GM18870 (cell line): Measurements from ENCODE around the gene CRIP3.

ENCODE experiments used
- ATAC-seq: cut with Tn5 transposase; IDR thresholded peaks from one replicate; pipeline ENCODE4 v1.9.1; 2021; ENCODE audit warnings: moderate library complexity; ENCODE audit not compliant: unreplicated experiment

CRIP3 gene

DNA sequence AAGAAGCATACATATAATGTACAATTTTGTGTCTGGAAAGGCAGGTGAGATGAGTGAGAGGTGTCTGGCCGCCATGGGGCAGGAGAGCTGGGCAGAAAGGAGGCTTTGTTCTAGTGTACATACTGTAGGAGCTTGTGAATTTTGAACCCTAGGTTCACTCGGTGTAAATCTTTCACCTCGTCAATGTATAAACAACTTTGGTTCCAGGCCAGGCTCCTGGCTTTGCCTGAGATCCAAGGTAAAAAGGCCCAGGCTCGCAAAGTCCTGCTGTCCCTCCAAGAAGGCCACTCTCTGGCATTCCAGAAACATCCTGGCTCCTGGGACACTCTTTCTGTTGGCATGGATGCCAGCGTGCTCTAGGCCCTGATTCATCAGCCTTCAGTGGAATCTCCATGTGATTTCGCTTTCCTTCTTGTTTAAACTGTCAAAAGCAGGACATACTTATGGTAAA, 17.7 kb downstream of the CRIP3 start:
- ATAC-seq, result no peak

GRCh38 chr6:43290339-43290904, 18.2 kb downstream of the CRIP3 start:
- no peak for ATAC-seq

GRCh38 chr6:43287717-43288679, 20.6 kb downstream of the CRIP3 start:
- ATAC-seq, result no peak

DNA sequence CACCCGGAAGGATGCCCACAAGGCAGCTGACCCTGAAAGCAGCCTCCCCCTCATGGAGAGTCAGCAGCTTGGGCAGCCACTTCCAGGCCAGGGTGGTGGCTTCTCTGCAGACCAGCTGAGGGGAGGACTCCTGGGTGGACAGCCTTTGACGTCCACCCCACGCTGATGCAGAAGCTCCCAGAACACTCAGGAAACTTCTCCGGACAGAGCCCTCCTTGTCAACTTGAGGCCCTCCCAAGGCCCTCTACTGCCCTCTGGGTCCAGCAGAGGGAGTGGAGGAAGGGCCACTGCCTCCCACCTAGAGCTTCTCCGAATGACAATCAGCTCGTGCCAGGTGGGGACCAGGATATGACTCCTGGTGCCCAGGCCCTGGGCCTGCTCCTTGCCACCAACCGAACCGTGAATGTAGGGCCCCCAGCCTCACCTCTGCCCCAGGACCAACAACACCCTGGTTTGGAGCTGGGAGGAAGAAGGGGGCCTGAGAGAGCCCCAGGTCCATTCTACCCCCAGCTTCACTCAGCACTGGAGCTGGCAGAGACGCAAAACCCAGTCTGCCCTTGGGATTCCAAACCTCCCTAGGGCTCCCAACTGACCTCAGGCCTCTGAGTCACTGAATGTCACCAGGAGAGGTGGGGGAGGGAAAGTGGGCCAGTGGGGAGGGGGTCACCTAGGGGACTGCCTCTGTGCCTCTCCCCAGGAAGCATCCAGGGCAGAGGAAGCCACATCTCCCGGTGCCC, 21.5 kb downstream of the CRIP3 start:
- ATAC-seq, result no peak

DNA sequence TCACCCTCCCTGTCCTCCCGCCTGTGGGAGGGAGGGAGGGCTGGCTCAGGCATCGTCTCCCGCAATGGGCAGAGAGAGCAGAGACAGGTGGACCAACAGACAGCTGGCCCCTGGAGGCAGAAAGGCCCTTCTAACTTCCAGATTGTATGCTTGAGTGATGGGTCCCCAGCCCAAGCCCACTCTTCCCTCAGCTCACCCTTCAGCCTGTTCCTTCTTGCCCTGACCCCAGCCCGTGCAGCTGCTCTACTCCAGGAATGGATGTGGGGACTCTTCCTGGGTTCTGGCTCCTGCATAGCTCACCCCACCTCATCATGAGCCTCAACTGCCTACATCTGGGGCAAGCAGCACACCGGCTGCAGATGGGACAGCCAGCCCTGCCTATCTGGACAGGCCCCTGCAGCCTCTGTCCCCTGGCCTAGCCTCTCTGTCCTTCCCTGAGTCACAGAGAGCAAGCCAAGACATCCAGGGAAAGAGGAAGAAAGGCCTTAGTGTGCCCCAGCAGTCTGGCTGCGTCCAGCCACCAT, 22.1 kb downstream of the CRIP3 start:
- ATAC-seq, result no peak

DNA sequence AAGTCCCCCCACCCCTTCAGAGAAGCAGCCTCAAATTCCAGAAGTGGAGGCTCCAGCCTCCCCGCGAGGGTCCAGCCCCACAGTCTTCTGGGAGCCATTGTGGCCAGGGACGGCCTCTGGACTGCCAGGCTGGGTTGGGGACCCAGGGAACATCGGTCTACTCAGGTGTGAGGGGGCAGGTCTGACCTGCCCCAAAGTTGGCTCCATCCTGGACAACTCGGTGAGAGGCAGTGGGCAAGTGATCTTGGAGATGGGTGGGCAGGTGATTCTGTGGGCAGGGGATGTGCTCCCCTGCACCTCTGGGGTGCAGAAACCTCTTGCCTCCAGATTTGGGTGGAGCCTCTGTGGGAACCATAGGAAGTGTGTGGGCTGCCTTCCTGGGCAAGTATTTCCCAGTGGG, 22.8 kb downstream of the CRIP3 start:
- ATAC-seq, result no peak

GRCh38 chr6:43284991-43285781, 23.4 kb downstream of the CRIP3 start:
- ATAC-seq, result no peak

GRCh38 chr6:43283905-43284304, 24.7 kb downstream of the CRIP3 start:
- ATAC-seq, result no peak

GRCh38 chr6:43283514-43283901, 25.1 kb downstream of the CRIP3 start:
- no peak for ATAC-seq

GRCh38 chr6:43282636-43283513, 25.8 kb downstream of the CRIP3 start:
- no peak for ATAC-seq

DNA sequence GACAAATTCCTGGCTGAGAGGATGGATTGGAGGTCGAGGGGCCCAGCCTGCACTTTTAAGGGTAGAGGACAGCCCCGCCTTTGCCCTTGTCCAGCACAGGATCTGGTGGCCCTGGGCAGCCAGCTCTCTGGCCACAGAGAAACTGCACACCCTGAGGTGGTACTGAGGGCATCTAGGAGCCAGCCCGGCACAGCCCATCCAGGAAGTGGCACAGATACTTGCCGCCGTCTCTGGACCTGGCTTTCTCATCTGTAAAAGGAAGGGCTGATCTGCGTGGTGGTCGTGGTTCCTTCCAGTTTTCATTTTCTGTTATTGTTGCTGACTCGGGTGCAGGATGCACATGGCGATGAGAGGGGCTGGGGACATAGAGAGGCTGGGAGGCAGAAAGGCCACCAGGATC, 26.6 kb downstream of the CRIP3 start:
- no peak for ATAC-seq

- no peak for ATAC-seq
These were observed 28.4 kb downstream of the CRIP3 start for GRCh38 chr6:43280234-43280633.

- no peak for ATAC-seq
These were observed 30.0 kb downstream of the CRIP3 start for GRCh38 chr6:43278524-43279078.

DNA sequence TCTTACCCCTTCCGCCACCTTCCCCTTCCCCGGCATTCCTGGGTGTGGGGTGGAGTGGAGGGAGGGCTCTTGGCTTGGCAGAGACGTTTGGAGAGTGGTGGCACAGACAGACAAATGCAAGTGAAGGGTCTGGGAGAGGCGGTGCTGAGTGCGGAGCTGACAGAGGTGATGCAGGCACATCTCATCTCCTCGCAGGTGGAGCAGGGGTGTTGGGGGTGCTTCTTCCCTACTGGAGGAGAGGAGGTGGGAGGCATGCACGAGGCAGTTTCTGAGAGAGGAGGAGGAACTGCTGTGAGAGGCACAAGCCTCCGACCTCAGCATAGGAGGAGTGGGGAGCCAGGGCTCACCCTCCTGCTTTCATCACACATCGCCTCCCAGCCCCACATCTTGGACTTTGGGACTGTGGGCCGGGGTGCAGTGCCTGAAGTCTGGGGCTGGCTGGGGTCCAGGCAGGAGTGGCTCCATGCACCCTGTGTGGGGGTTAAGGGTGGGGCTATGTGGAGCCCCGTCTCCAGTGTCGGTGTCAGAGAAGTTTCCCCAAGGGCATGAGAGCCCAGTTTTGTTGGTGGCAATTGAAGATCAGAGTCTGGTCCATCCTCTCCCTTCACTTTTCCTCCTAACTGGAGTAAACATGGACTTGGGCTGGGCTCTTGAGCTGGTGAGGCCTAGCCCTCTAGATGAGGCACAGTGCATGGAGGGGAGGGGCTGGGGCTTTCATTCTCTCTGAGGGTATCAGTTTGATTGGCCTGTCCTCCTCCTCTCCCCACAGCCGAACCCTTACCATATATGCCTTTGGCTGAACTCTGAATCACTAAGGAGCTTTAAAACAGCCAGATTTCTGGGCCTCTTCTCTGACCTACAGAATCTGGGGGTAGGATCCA, 30.7 kb downstream of the CRIP3 start:
- ATAC-seq, result no peak

DNA sequence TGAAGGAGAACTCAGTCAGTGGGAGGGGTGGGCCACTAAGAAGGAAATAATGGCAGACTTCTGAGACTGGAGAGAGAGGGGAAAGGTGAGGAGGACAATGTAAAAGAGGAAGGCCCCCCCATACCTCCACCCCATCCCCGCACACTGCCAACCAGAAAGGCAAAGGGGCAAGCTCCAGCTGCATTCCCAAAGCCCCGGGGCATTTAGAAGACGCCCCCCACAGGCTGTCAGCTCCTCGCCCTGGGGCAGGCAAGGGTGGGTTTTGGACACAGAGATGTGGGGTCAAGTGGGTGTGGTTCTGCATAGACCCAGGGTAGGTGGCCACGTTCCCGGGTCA, 31.4 kb downstream of the CRIP3 start:
- ATAC-seq, result no peak

GRCh38 chr6:43276577-43277305, 31.9 kb downstream of the CRIP3 start:
- ATAC-seq, result no peak

DNA sequence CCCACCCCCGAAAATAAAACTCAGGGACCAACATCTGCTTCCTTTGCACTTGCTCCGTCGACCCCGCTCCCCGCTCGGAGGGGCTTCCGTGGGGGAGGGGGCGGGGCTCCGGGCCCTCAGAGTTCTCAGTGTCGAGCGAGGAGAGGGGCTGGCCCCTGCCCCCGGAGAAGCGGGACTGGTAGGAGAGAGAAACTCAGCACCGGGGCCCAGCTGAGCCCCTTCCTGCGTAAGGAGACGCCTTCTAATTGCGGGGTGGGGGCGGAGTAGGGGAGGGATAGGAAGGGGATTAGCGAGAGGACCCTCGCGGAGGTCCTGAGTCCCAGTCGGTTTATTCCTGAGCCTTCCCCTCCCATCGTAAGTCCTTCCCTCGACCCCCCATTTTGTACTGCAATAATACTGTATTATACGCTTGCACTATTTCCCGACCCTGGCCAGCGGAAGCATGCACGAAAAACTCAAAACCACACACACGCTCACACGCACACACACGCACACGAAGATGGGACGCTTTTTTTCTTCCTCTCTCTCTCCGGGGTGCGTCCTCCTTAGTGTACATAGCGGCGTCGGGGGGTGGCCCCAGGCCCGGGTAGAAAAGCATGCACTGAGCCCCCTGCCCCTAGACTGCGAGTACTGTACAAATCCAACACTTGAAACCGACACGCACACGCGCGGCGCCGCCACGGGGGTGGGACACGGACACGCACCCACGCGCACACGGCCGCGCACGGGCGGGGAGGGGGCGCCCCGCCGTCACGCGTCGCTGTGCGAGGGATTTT, 32.6 kb downstream of the CRIP3 start:
- ATAC-seq, result no peak
